ENCODE measurements around the gene RIPK4.

- TF ChIP-seq POLR2A (IDR thresholded peaks at IDR 0.05) (no peak), CTCF (IDR thresholded peaks at IDR 0.05) (no peak)
Measured at GRCh38 chr21:41755934-41756773, 10.7 kb downstream of the RIPK4 start.
